HEK293 (cell line): Measurements from ENCODE around the gene NPHP4.
A peak's percentile ranks its signal among the peaks of the same experiment; 100 is the strongest.

ENCODE experiments used
- CTCF ChIA-PET: fragments of 350-600 bp; formaldehyde crosslinking; extraction: SDS; loops from one replicate; lab custom pipeline; 2021; ENCODE audit warnings: antibody characterized with exemption; lab: Yijun Ruan, JAX
- POLR2A ChIA-PET: fragments of 300-600 bp; formaldehyde crosslinking; extraction: SDS; loops from one replicate; lab custom pipeline; 2020; ENCODE audit warnings: antibody characterized with exemption, inconsistent platforms; lab: Yijun Ruan, JAX
- H3K27ac ChIP-seq: fragments of 200-500 bp; sonication (Bioruptor generic); 2 replicates; pipeline ENCODE4 v1.5.1; 2014; ENCODE audit warnings: low read depth, low read length, control low read depth, inconsistent platforms; ENCODE audit errors: extremely low read depth
- H3K36me3 ChIP-seq, 2 experiments: fragments of 200-500 bp in 1 of 2; sonication (Bioruptor generic) in 1 of 2; 1 replicate in 1 of 2; 2 replicates in 1 of 2; pipeline ENCODE4 v1.5.1; 2014 to 2017; ENCODE audit warnings: inconsistent platforms in 2 of 2, low read length in 2 of 2; ENCODE audit not compliant: control insufficient read depth in 2 of 2, insufficient read depth in 1 of 2
- H3K4me1 ChIP-seq: fragments of 200-500 bp; sonication (Bioruptor generic); 2 replicates; pipeline ENCODE4 v1.5.1; 2014; ENCODE audit warnings: mild to moderate bottlenecking, low read length, inconsistent platforms; ENCODE audit not compliant: control insufficient read depth, insufficient read depth
- H3K4me3 ChIP-seq: 2 replicates; pipeline ENCODE4 v1.5.1; 2011; ENCODE audit warnings: low read depth, mild to moderate bottlenecking, control low read depth, low read length, moderate library complexity
- H3K9me3 ChIP-seq: fragments of 200-500 bp; sonication (Bioruptor generic); 2 replicates; pipeline ENCODE4 v1.5.1; 2014; ENCODE audit warnings: low read depth, low read length, inconsistent platforms; ENCODE audit not compliant: control insufficient read depth, insufficient read depth
- HIC1 ChIP-seq: fragments of 450-650 bp; formaldehyde crosslinking; IDR thresholded peaks from 2 replicates; pipeline ENCODE4 v1.5.1; 2016; ENCODE audit warnings: missing biosample characterization, missing genetic modification characterization
- HOXC10 ChIP-seq: sonication (generic); formaldehyde crosslinking; IDR thresholded peaks from 2 replicates; pipeline ENCODE4 v1.8.1; 2023; ENCODE audit warnings: mild to moderate bottlenecking, missing genetic modification reagents
- OSR2 ChIP-seq: fragments of 450-650 bp; formaldehyde crosslinking; IDR thresholded peaks from 2 replicates; pipeline ENCODE4 v1.5.1; 2016; ENCODE audit warnings: missing biosample characterization, missing genetic modification characterization
- PATZ1 ChIP-seq: fragments of 450-650 bp; formaldehyde crosslinking; IDR thresholded peaks from 2 replicates; pipeline ENCODE4 v1.5.1; 2016; ENCODE audit warnings: missing biosample characterization, missing genetic modification characterization
- PRDM1 ChIP-seq: fragments of 450-650 bp; formaldehyde crosslinking; IDR thresholded peaks from 2 replicates; pipeline ENCODE4; 2016; ENCODE audit warnings: missing biosample characterization, missing genetic modification characterization
- REST ChIP-seq: fragments of 450-650 bp; formaldehyde crosslinking; IDR thresholded peaks from 2 replicates; pipeline ENCODE4 v1.5.1; 2016; ENCODE audit warnings: missing biosample characterization, missing genetic modification characterization
- SCRT2 ChIP-seq: fragments of 450-650 bp; formaldehyde crosslinking; IDR thresholded peaks from 2 replicates; pipeline ENCODE4 v1.5.1; 2016; ENCODE audit warnings: missing biosample characterization, missing genetic modification characterization
- WT1 ChIP-seq: fragments of 450-650 bp; formaldehyde crosslinking; IDR thresholded peaks from 2 replicates; pipeline ENCODE4 v1.5.1; 2016; ENCODE audit warnings: missing biosample characterization, missing genetic modification characterization
- ZBTB17 ChIP-seq: fragments of 450-650 bp; formaldehyde crosslinking; IDR thresholded peaks from 2 replicates; pipeline ENCODE4 v1.5.1; 2016; ENCODE audit warnings: missing biosample characterization, missing genetic modification characterization
- ZBTB6 ChIP-seq: fragments of 450-650 bp; formaldehyde crosslinking; IDR thresholded peaks from 2 replicates; pipeline ENCODE4 v1.5.1; 2017; ENCODE audit warnings: missing biosample characterization, missing genetic modification characterization
- ZFHX2 ChIP-seq: fragments of 450-650 bp; formaldehyde crosslinking; conservative IDR thresholded peaks from 2 replicates; pipeline ENCODE4 v1.5.1; 2016; ENCODE audit warnings: missing biosample characterization, missing genetic modification characterization
- ZNF146 ChIP-seq: fragments of 450-650 bp; formaldehyde crosslinking; IDR thresholded peaks from 2 replicates; pipeline ENCODE4 v1.5.1; 2016; ENCODE audit warnings: missing biosample characterization, missing genetic modification characterization
- ZNF335 ChIP-seq: fragments of 450-650 bp; formaldehyde crosslinking; conservative IDR thresholded peaks from 2 replicates; pipeline ENCODE4 v1.5.1; 2016; ENCODE audit warnings: missing biosample characterization, missing genetic modification characterization
- ZNF394 ChIP-seq: fragments of 450-650 bp; formaldehyde crosslinking; IDR thresholded peaks from 2 replicates; pipeline ENCODE4 v1.5.1; 2016; ENCODE audit warnings: missing biosample characterization, missing genetic modification characterization, mild to moderate bottlenecking, moderate library complexity, borderline replicate concordance
- ZNF473 ChIP-seq: fragments of 450-650 bp; formaldehyde crosslinking; IDR thresholded peaks from 2 replicates; pipeline ENCODE4 v1.5.1; 2017; ENCODE audit warnings: missing biosample characterization, missing genetic modification characterization
- ZNF48 ChIP-seq: fragments of 450-650 bp; formaldehyde crosslinking; IDR thresholded peaks from 2 replicates; pipeline ENCODE4 v1.5.1; 2016; ENCODE audit warnings: missing biosample characterization, missing genetic modification characterization
- TF ChIP-seq, protein P1 (sequence below): fragments of 450-650 bp; formaldehyde crosslinking; IDR thresholded peaks from 2 replicates; pipeline ENCODE4 v1.5.1; 2016; ENCODE audit warnings: missing biosample characterization, missing genetic modification characterization, borderline replicate concordance

NPHP4 gene

DNA sequence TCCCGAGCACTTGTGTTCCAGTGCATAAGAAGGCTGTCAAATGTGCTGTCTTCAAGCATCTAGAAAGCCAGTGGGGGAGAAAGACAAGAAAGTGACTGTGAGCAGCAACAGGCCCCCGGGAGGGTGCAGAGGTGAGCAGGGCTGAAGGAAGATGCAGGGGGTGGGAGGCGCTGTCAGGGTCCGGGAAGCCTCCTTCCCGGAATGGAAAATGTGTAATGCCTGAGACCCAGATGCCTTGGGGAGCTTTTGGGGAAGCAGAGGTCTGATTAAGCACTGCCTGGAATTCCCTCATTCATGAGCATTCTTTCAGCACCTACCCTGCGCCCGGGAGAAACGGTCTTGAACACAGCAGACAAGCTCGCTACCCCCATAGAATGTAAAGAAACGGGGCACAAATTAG is 1.3 kb downstream of the NPHP4 start:
- TF ChIP-seq ZBTB6 (tag by site-specific recombination) (no peak), REST (tag by site-specific recombination) (no peak), WT1 (tag by site-specific recombination) (no peak), PRDM1 (tag by site-specific recombination) (no peak), HIC1 (tag by site-specific recombination) (no peak), ZFHX2 (tag by site-specific recombination) (no peak), ZNF335 (tag by site-specific recombination) (peak; percentile 36; the same call in 1 of the 2 replicates), ZNF146 (no peak), PATZ1 (no peak), SCRT2 (tag by site-specific recombination) (peak; percentile 84), OSR2 (tag by site-specific recombination) (no peak), HOXC10 (CRISPR knock-in tag) (no peak), ZBTB17 (tag by site-specific recombination) (no peak), ZNF473 (no peak), ZNF394 (no peak), ZNF48 (tag by site-specific recombination) (no peak)
- TF ChIP-seq, protein P1, sequence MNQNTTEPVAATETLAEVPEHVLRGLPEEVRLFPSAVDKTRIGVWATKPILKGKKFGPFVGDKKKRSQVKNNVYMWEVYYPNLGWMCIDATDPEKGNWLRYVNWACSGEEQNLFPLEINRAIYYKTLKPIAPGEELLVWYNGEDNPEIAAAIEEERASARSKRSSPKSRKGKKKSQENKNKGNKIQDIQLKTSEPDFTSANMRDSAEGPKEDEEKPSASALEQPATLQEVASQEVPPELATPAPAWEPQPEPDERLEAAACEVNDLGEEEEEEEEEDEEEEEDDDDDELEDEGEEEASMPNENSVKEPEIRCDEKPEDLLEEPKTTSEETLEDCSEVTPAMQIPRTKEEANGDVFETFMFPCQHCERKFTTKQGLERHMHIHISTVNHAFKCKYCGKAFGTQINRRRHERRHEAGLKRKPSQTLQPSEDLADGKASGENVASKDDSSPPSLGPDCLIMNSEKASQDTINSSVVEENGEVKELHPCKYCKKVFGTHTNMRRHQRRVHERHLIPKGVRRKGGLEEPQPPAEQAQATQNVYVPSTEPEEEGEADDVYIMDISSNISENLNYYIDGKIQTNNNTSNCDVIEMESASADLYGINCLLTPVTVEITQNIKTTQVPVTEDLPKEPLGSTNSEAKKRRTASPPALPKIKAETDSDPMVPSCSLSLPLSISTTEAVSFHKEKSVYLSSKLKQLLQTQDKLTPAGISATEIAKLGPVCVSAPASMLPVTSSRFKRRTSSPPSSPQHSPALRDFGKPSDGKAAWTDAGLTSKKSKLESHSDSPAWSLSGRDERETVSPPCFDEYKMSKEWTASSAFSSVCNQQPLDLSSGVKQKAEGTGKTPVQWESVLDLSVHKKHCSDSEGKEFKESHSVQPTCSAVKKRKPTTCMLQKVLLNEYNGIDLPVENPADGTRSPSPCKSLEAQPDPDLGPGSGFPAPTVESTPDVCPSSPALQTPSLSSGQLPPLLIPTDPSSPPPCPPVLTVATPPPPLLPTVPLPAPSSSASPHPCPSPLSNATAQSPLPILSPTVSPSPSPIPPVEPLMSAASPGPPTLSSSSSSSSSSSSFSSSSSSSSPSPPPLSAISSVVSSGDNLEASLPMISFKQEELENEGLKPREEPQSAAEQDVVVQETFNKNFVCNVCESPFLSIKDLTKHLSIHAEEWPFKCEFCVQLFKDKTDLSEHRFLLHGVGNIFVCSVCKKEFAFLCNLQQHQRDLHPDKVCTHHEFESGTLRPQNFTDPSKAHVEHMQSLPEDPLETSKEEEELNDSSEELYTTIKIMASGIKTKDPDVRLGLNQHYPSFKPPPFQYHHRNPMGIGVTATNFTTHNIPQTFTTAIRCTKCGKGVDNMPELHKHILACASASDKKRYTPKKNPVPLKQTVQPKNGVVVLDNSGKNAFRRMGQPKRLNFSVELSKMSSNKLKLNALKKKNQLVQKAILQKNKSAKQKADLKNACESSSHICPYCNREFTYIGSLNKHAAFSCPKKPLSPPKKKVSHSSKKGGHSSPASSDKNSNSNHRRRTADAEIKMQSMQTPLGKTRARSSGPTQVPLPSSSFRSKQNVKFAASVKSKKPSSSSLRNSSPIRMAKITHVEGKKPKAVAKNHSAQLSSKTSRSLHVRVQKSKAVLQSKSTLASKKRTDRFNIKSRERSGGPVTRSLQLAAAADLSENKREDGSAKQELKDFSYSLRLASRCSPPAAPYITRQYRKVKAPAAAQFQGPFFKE, result no peak
- Histone ChIP-seq H3K4me3 (peak overlapping the region; percentile 77), H3K4me1 (no peaks in the 10 kb centered on the region), H3K9me3 (no peaks in the 10 kb centered on the region), H3K36me3 (peaks cover 0 to 12% of the 10 kb centered on the region in 2 experiments; a peak in 1 of 3 replicates), H3K27ac (no peak overlapping the region)
- ChIA-PET CTCF (interaction anchor here (1.1 to 2.6 kb wide), 2 partner anchors 10 to 43 kb away, joined by 3 to 12 read pairs; no protein-coding TSS in a partner anchor), POLR2A (interaction anchor here (0.6 to 2.3 kb wide), 2 partner anchors 8 to 15 kb away, joined by 4 to 11 read pairs; no protein-coding TSS in a partner anchor)
